Midbrain (tissue), 1 donor: Measurements from ENCODE around the gene KRTAP10-9.
"Not testable (repeated sequence)": the region's sequence is repeated elsewhere in the genome, so short reads cannot be mapped to it uniquely, and the experiment has no call there.

Source experiments
- DNase-seq: peaks from one replicate; lab custom pipeline; 2025; lab: John Stamatoyannopoulos, UW

The KRTAP10-9 gene

GRCh38 chr21:44615466-44615865, 11.4 kb upstream of the KRTAP10-9 start:
- no peak for DNase-seq

- DNase-seq, result no peak
Measured at GRCh38 chr21:44615911-44616590, 10.8 kb upstream of the KRTAP10-9 start.

DNA sequence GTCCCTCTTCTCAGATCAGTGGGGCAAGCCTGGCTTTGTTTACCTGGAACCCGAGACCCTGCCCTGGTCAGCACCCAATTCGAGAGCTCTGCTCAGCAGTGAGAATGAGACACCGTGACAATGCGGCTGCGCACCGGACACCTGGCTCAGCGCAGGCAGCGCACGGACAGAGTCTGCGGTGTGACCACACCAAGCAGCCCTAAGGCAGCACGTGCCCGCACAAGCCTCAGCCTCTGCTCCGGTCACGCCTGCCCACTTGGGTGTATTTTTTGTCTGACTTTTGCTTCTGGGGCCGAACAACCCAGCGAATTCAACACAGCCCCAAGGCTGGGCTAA, 10.3 kb upstream of the KRTAP10-9 start:
- no peak for DNase-seq

DNA sequence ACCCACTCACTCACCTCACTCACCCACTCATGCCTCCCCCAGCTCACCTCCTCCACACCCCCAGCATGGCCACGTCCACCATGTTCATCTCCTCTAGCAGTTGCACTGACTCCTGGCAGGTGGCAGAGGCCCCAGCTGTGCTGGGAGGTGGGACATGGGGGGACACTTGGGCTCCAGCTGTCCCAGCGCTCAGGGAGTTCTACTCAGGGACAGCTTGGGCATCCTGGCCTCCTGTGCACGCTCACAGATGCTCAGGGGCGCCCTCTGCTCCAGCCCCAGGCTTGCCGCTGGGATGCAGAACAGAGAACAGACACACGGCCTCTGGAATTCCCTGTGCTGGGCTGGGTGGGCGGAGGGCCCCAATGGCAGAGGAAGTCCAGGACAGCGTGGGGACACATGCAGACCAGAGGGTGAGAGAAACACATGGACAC, 9.8 kb upstream of the KRTAP10-9 start:
- DNase-seq, result no peak

DNA sequence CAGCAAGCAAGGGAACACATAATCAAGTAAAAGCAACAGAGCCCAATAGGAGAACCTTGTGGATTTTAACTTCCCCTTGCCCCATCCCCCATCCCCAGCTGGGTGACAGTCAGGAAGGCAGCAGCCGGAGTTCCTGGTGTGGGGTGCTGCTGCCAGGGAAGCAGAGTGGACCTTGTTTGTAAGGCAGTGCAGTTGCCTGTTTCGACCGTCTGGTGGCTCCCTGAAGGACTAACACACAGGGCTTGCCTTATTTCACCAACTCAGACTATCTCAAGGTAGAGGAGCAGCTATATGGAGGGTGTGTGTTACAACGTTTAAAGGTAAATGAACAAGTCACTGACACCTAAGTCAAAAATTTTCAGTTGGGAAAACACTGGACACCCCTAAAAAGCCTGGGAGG, 8.4 kb upstream of the KRTAP10-9 start:
- no peak for DNase-seq

DNA sequence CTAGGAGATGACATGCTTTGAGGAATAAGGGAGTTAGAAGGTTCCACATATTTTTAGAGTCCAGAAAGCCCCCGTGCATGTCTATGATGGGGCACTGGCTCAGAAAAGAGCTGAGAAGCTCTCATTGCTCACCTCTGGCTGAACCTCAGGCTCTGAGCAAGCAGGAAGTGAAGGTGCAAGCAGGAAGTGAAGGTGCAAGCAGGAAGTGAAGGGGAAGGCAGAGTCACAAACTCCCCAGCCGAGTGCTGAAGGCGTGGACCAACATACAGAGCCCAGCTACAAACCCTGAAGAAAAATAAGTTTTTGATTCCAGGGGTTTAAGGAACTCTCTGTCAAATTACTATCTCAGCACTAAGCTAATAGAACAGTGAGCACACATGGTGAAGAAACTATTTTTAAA, 8.0 kb upstream of the KRTAP10-9 start:
- DNase-seq, result no peak

- no peak for DNase-seq
Measured at GRCh38 chr21:44619886-44620285, 7.0 kb upstream of the KRTAP10-9 start.

DNA sequence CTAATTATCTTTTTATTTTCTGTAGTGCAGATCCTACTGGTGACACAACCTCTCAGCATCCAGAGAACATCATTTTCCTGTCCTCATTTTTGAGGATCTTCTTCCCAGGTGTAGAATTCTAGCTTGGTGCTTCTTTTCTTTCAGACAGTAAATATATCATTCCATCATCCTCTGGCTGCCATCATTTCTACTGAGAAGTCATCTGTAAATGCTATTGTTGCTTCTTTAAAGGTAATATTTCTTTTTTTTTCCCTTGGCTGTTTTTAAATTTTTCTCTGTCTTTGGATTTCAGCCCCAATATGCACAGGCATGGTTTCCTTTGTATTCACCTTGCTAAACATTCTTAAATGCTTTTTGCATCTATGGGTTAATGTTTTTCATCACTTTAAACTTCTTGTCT, 3.3 kb upstream of the KRTAP10-9 start:
- DNase-seq, result no peak

DNA sequence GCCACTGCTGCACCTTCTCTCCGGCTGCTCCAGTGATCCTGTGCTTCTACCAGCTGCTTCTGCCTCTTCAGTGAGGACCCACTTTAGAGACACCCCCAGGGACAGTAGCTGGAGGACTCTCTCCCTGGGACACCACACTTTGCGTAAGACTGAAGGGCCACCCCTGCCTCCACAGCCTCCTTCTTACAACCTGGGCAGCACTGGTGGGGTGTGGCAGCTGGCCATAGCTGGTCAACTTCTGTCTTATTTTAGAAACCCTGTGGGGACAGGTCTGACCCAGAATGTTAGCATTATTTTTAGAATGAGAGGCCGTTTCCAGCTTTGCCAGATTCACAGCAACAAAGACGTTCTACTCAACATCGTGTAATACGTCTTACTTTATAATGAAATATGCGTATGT, 1.1 kb upstream of the KRTAP10-9 start:
- DNase-seq, result no peak

DNA sequence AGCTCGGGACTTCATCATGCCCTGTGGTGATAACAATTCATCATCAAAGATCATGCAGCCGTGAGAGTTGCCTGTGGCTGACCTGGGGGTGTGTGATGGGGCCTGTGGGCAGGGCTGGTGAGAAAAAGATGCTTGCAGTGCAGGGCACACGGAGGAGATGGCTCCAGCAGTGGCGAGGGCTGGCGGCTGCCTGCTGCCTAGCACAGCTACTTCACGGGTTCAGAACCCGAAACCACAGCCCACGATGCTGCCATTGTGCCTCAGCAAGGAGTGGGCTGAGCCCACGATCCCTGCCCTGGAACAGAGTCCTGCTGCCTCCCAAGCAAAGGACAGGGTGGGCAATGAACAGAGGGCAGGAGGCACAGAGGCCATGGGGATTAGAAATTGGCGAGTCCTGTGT, 631 bp upstream of the KRTAP10-9 start:
- no peak for DNase-seq

- DNase-seq, result not testable (repeated sequence)
Measured at GRCh38 chr21:44627181-44627822, 409 bp downstream of the KRTAP10-9 start.

DNA sequence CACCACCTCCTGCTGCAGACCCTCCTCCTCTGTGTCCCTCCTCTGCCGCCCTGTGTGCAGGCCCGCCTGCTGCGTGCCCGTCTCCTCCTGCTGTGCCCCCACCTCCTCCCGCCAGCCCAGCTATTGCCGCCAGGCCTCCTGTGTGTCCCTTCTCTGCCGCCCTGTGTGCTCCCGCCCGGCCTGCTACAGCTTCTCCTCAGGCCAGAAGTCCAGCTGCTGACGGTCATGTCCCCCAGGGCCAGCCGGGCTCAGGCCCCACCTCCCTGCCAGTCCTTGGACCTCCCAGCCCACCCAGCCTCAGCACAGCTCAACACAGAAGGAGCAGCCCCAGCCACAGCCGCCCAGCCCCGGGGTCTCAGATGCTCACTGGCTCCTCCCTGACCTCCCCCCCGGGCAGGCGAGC, 939 bp downstream of the KRTAP10-9 start:
- not testable (repeated sequence) for DNase-seq

- DNase-seq, result no peak
Measured at GRCh38 chr21:44628707-44629391, 2.0 kb downstream of the KRTAP10-9 start.

GRCh38 chr21:44630440-44630839, 3.5 kb downstream of the KRTAP10-9 start:
- DNase-seq, result no peak

- DNase-seq, result no peak
Measured at GRCh38 chr21:44632067-44632466, 5.2 kb downstream of the KRTAP10-9 start.

DNA sequence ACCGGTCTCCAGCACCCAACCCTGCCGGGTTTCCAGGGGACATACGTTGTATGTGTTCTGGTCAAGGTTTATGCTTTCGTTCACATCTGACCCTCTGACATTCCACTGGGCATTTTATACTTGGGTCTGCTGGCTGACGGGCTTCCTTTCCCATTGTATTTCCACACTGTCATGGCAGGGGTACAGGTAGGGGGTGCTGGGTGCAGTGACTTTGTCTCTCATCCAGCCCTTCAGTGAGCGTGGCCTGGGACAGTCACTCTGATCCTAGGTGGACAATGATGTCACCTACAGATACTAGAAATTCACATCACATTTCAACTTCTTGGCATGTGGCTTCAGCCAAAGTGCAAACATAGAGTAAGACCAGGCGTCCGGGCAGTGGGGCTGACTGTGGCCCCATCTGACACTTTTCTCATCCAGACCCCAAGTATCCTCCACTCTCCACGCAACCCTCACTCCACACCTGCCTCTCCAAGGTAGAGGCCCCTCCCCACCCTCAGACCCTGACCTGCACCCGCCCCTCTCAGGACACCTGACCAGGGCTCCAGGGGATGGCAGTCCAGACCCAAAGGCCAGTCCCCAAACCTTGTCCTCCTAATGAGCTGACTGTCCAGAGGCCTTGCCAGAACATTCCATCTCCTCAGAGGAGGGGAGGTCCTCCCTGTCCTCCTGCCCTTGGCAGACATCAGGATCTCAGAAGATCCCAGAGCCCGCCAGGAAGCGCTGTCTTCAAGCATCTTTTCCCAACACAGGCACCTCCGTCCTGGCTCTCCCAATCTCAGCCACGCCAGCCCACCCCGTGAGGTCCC, 9.5 kb downstream of the KRTAP10-9 start:
- DNase-seq, result no peak

- DNase-seq, result no peak
Measured at GRCh38 chr21:44637018-44637850, 10.3 kb downstream of the KRTAP10-9 start, which contains the start of gene KRTAP10-10. Gene KRTAP10-10, plus strand, starts transcription at chr21:44637356. Its CDS starts 62 bp downstream, at chr21:44637418.

- DNase-seq, result not testable (repeated sequence)
Measured at GRCh38 chr21:44637851-44638348, 11.0 kb downstream of the KRTAP10-9 start.

- DNase-seq, result not testable (repeated sequence)
Measured at GRCh38 chr21:44638506-44639330, 11.8 kb downstream of the KRTAP10-9 start.

DNA sequence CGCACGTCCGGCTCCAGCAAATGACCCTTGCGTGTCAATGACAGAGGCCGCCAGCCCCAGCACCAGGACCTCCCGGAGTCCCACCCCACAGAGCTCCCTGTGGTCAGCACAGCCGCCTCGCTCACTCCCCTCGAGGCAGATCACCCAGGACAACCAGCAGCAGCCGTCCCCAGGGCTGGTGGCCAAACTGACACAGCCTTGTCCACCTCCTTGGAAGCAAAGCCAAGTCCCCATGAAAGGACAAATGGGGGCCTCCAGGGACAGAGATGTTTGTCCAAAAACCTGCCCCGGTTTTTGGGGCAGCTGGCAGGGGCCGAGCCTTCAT, 12.4 kb downstream of the KRTAP10-9 start:
- no peak for DNase-seq
